GM21619 (cell line): Measurements from ENCODE around the gene ANO9.

Source experiments
- ATAC-seq: cut with Tn5 transposase; IDR thresholded peaks from one replicate; pipeline ENCODE4 v1.9.1; 2021; ENCODE audit not compliant: unreplicated experiment

The ANO9 gene

GRCh38 chr11:452916-453527, 11.2 kb upstream of the ANO9 start:
- no peak for ATAC-seq

GRCh38 chr11:452203-452744, 10.5 kb upstream of the ANO9 start:
- no peak for ATAC-seq

GRCh38 chr11:451738-452137, 9.9 kb upstream of the ANO9 start:
- no peak for ATAC-seq

GRCh38 chr11:450809-451451, 9.1 kb upstream of the ANO9 start:
- ATAC-seq: no peak

GRCh38 chr11:449889-450808, 8.3 kb upstream of the ANO9 start, which contains the start of gene PTDSS2:
Gene PTDSS2 (plus strand): TSS chr11:450279. CDS start chr11:450456, 177 bp downstream.
- peak; percentile 72 for ATAC-seq

GRCh38 chr11:447923-448731, 6.3 kb upstream of the ANO9 start:
- ATAC-seq: peak; percentile 42

GRCh38 chr11:446891-447290, 5.1 kb upstream of the ANO9 start:
- ATAC-seq: no peak

GRCh38 chr11:445765-446588, 4.2 kb upstream of the ANO9 start:
- ATAC-seq: no peak

GRCh38 chr11:444396-445144, 2.8 kb upstream of the ANO9 start:
- no peak for ATAC-seq

- ATAC-seq: no peak
Measured at GRCh38 chr11:443542-444199, 1.9 kb upstream of the ANO9 start.

GRCh38 chr11:442611-443081, 835 bp upstream of the ANO9 start:
- no peak for ATAC-seq

GRCh38 chr11:441043-441417, 781 bp downstream of the ANO9 start:
- no peak for ATAC-seq

GRCh38 chr11:440065-441042, 1.5 kb downstream of the ANO9 start:
- no peak for ATAC-seq

- ATAC-seq: no peak
Measured at GRCh38 chr11:439315-440064, 2.3 kb downstream of the ANO9 start.

- no peak for ATAC-seq
Measured at GRCh38 chr11:438101-438844, 3.5 kb downstream of the ANO9 start.
